Measurements from ENCODE around the gene PGAP2. TPM values are rescaled to one million over a fixed set of nuclear protein-coding genes. Genes with fewer than 3 reads are reported as not detected.

PGAP2 gene
- total and polyA plus RNA-seq, 2 of the 13 experiments (the other 11 are each of a cell fraction or from before 2014, with no cell fraction given), result 21.5 to 47.8 TPM

GRCh38 chr11:3854977-3855807 lies 46.8 kb downstream of the PGAP2 start, which contains the start of gene STIM1 (continued):
- TF ChIP-seq ZNF891 (CRISPR knock-in tag; IDR thresholded peaks at IDR 0.05) (no peak), ZNF576 (CRISPR knock-in tag; IDR thresholded peaks at IDR 0.05) (0 out of 2 replicates have a peak, but pooled peaks have one; percentile 16), KAT8 (CRISPR knock-in tag; IDR thresholded peaks at IDR 0.05) (peak; percentile 56), CBX2 (IDR thresholded peaks at IDR 0.05; ENCODE audit: low read depth, low read length) (no peak), CBX2 (CRISPR knock-in tag; IDR thresholded peaks at IDR 0.05; ENCODE audit: low read depth) (peak; percentile 59; the same call in 1 of the 2 replicates), RELA (CRISPR knock-in tag; IDR thresholded peaks at IDR 0.05) (no peak), NBN (conservative IDR thresholded peaks at IDR 0.05) (no peak), HNF1A (IDR thresholded peaks at IDR 0.05; ENCODE audit: low read depth) (no peak), HNF1A (CRISPR knock-in tag; IDR thresholded peaks at IDR 0.05; ENCODE audit: borderline replicate concordance) (no peak; the same call in 1 of the 2 replicates), MZF1 (CRISPR knock-in tag; IDR thresholded peaks at IDR 0.05; ENCODE audit: borderline replicate concordance) (no peak), DR1 (CRISPR knock-in tag; IDR thresholded peaks at IDR 0.05) (no peak; the same call in 1 of the 2 replicates), ZNF280B (CRISPR knock-in tag; IDR thresholded peaks at IDR 0.05; ENCODE audit: borderline replicate concordance) (no peak; the same call in 1 of the 2 replicates), ZNF839 (CRISPR knock-in tag; IDR thresholded peaks at IDR 0.05; ENCODE audit: borderline replicate concordance) (no peak), EED (CRISPR knock-in tag; IDR thresholded peaks at IDR 0.05) (no peak), ZNF709 (CRISPR knock-in tag; IDR thresholded peaks at IDR 0.05) (no peak), ZNF292 (CRISPR knock-in tag; IDR thresholded peaks at IDR 0.05; ENCODE audit: borderline replicate concordance, low read depth) (no peak), ZNF234 (CRISPR knock-in tag; conservative IDR thresholded peaks at IDR 0.05) (no peak), ZNF30 (CRISPR knock-in tag; IDR thresholded peaks at IDR 0.05) (no peak), ZGPAT (CRISPR knock-in tag; IDR thresholded peaks at IDR 0.05) (peak; percentile 55; the same call in 1 of the 2 replicates), KLF9 (CRISPR knock-in tag; IDR thresholded peaks at IDR 0.05; ENCODE audit: low read depth) (no peak), TRAFD1 (CRISPR knock-in tag; IDR thresholded peaks at IDR 0.05; ENCODE audit: borderline replicate concordance) (no peak)

Measured in HepG2 (cell line).